ENCODE data around the gene LIPG.
"Not testable (repeated sequence)": the region's sequence is repeated elsewhere in the genome, so short reads cannot be mapped to it uniquely, and the experiment has no call there.

LIPG gene

GRCh38 chr18:49547701-49548100 is 14.2 kb upstream of the LIPG start:
- DNase-seq: peak; percentile 28

- peak; percentile 5 for DNase-seq
Observed at GRCh38 chr18:49548229-49548636, 13.6 kb upstream of the LIPG start.

GRCh38 chr18:49550621-49551339 is 11.1 kb upstream of the LIPG start:
- no peak for DNase-seq

- no peak for DNase-seq
Observed at GRCh38 chr18:49553003-49553402, 8.9 kb upstream of the LIPG start.

GRCh38 chr18:49555641-49556040 is 6.2 kb upstream of the LIPG start:
- DNase-seq: no peak

GRCh38 chr18:49558356-49558755 is 3.5 kb upstream of the LIPG start:
- no peak for DNase-seq

- DNase-seq: not testable (repeated sequence)
Observed at GRCh38 chr18:49559326-49559931, 2.4 kb upstream of the LIPG start.

GRCh38 chr18:49560277-49560623 is 1.6 kb upstream of the LIPG start:
- DNase-seq: no peak

GRCh38 chr18:49560624-49561288 is 1.1 kb upstream of the LIPG start:
- DNase-seq: no peak

- DNase-seq: no peak
Observed at GRCh38 chr18:49562481-49563129, 748 bp downstream of the LIPG start.

GRCh38 chr18:49563130-49563540 is 1.3 kb downstream of the LIPG start:
- DNase-seq: no peak

- no peak for DNase-seq
Observed at GRCh38 chr18:49563701-49564517, 2.1 kb downstream of the LIPG start.

GRCh38 chr18:49564518-49564834 is 2.6 kb downstream of the LIPG start:
- DNase-seq: no peak

GRCh38 chr18:49565101-49565500 is 3.2 kb downstream of the LIPG start:
- DNase-seq: no peak

GRCh38 chr18:49565612-49566011 is 3.8 kb downstream of the LIPG start:
- DNase-seq: no peak

GRCh38 chr18:49566217-49566770 is 4.4 kb downstream of the LIPG start:
- DNase-seq: no peak

- DNase-seq: no peak
Observed at GRCh38 chr18:49566985-49567384, 5.1 kb downstream of the LIPG start.

- no peak for DNase-seq
Observed at GRCh38 chr18:49569724-49570123, 7.9 kb downstream of the LIPG start.

GRCh38 chr18:49570836-49571235 is 9.0 kb downstream of the LIPG start:
- no peak for DNase-seq

GRCh38 chr18:49572611-49573345 is 10.9 kb downstream of the LIPG start:
- no peak for DNase-seq

- no peak for DNase-seq
Observed at GRCh38 chr18:49573835-49574234, 12.0 kb downstream of the LIPG start.

GRCh38 chr18:49579041-49579440 is 17.2 kb downstream of the LIPG start:
- DNase-seq: not testable (repeated sequence)
